DOHH2 (cell line): ENCODE measurements around the gene MRPL49.

Experiments used
- H3F3A ChIP-seq: fragments of 200-600 bp; sonication (generic), shearing (Covaris generic); 2 replicates; pipeline ENCODE4 v1.6.0; 2016; ENCODE audit warnings: antibody characterized with exemption, mild to moderate bottlenecking; ENCODE audit not compliant: control insufficient read depth, insufficient read depth
- H3K27ac ChIP-seq: fragments of 200-600 bp; sonication (generic); 2 replicates; pipeline ENCODE4 v1.5.1; 2014; ENCODE audit warnings: low read depth, mild to moderate bottlenecking, low read length, moderate library complexity
- H3K27me3 ChIP-seq: fragments of 200-600 bp; sonication (generic); 2 replicates; pipeline ENCODE4 v1.6.1; 2014; ENCODE audit warnings: mild to moderate bottlenecking, low read length, mixed read lengths; ENCODE audit not compliant: control insufficient read depth
- H3K36me3 ChIP-seq: fragments of 200-600 bp; sonication (generic); 2 replicates; pipeline ENCODE4 v1.6.1; 2014; ENCODE audit warnings: mild to moderate bottlenecking, low read length, moderate library complexity, mixed read lengths; ENCODE audit not compliant: control insufficient read depth
- H3K4me1 ChIP-seq: fragments of 200-600 bp; sonication (generic); 2 replicates; pipeline ENCODE4 v1.6.1; 2014; ENCODE audit warnings: mild to moderate bottlenecking, low read length, mixed read lengths; ENCODE audit not compliant: control insufficient read depth
- H3K4me2 ChIP-seq: fragments of 200-600 bp; sonication (generic); 2 replicates; pipeline ENCODE4 v1.6.0; 2014; ENCODE audit warnings: mild to moderate bottlenecking, low read length, moderate library complexity
- H3K4me3 ChIP-seq: fragments of 200-600 bp; sonication (generic); 2 replicates; pipeline ENCODE4 v1.5.1; 2014; ENCODE audit warnings: mild to moderate bottlenecking, low read length, mixed read lengths
- H3K79me2 ChIP-seq: fragments of 200-600 bp; sonication (generic); 2 replicates; pipeline ENCODE4 v1.6.1; 2014; ENCODE audit warnings: mild to moderate bottlenecking, low read length, mixed read lengths; ENCODE audit not compliant: control insufficient read depth
- H3K9me2 ChIP-seq: fragments of 200-600 bp; sonication (generic); replicated peaks from 2 replicates; pipeline ENCODE4 v1.6.1; 2014; ENCODE audit warnings: mild to moderate bottlenecking, low read length, mixed read lengths; ENCODE audit not compliant: control insufficient read depth
- H3K9me3 ChIP-seq: fragments of 200-600 bp; sonication (generic); 2 replicates; pipeline ENCODE4 v1.6.1; 2014; ENCODE audit warnings: antibody characterized with exemption, low read length, mixed read lengths; ENCODE audit not compliant: control insufficient read depth, insufficient read depth
- H4K20me1 ChIP-seq: fragments of 200-600 bp; sonication (generic); 2 replicates; pipeline ENCODE4 v1.6.0; 2014; ENCODE audit warnings: low read depth, mild to moderate bottlenecking, antibody characterized with exemption, low read length, moderate library complexity; ENCODE audit not compliant: control insufficient read depth, insufficient read depth
- EZH2phosphoT487 ChIP-seq: fragments of 200-600 bp; sonication (generic); IDR thresholded peaks from 2 replicates; pipeline ENCODE4 v1.6.1; 2017; ENCODE audit warnings: borderline replicate concordance, mild to moderate bottlenecking, antibody characterized with exemption, low read length, moderate library complexity, mixed read lengths
- TF ChIP-seq, protein P1 (sequence below): fragments of 200-600 bp; sonication (generic); IDR thresholded peaks from one replicate; pipeline ENCODE4 v1.5.1; 2014; ENCODE audit warnings: antibody characterized with exemption, mild to moderate bottlenecking, low read depth, low read length; ENCODE audit not compliant: poor library complexity, severe bottlenecking

The MRPL49 gene

DNA sequence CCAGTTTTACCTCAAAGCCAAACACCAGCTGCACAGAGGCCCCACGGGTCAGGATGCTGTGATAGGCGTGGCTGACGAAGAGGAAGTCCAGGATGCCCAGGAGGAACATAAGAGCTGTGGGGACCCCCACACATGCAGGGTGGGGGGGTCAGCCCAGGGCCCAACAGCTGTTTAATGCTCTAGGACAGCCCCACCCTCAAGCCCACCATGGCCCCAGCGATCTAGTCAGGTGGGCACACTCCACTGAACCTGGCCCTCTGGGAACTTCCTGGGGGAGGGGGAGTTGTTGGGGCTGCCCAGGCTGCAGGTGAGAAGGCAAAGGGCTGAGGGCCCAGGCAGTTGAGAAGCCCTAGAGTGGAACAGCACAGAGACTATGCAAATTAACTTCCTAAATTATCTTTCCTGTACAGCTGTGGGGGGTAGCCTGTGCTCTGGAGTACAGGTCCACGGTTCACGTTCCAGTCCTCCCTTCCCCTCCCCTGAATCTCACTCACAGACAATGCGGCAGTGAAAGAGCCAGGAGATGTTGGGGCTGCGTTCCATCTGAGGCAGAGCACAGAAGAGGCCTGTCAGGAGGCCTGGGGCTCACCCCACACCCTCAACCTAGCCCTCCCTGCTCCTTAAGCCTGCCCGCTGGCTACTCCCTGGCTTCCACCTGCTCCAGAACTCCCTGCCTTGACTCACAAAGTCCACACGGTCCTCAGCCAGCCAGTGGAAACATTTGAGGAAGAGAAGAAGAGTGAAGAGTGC lies 10.3 kb downstream of the MRPL49 start:
- peaks cover 57% of the 10 kb centered on the region for H3K4me1 ChIP-seq
- H3K27ac ChIP-seq, result peak overlapping the region; percentile 100
- H3K27me3 ChIP-seq, result no peaks in the 10 kb centered on the region
- peak overlapping the region; percentile 99 for H3K4me2 ChIP-seq
- peak overlapping the region; percentile 99 for H3K4me3 ChIP-seq
- no peaks in the 10 kb centered on the region for H3K9me3 ChIP-seq
- H3K9me2 ChIP-seq, result no peaks in the 10 kb centered on the region
- TF ChIP-seq, protein P1, sequence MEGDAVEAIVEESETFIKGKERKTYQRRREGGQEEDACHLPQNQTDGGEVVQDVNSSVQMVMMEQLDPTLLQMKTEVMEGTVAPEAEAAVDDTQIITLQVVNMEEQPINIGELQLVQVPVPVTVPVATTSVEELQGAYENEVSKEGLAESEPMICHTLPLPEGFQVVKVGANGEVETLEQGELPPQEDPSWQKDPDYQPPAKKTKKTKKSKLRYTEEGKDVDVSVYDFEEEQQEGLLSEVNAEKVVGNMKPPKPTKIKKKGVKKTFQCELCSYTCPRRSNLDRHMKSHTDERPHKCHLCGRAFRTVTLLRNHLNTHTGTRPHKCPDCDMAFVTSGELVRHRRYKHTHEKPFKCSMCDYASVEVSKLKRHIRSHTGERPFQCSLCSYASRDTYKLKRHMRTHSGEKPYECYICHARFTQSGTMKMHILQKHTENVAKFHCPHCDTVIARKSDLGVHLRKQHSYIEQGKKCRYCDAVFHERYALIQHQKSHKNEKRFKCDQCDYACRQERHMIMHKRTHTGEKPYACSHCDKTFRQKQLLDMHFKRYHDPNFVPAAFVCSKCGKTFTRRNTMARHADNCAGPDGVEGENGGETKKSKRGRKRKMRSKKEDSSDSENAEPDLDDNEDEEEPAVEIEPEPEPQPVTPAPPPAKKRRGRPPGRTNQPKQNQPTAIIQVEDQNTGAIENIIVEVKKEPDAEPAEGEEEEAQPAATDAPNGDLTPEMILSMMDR, result no peak
- TF ChIP-seq EZH2phosphoT487, result no peak
- H4K20me1 ChIP-seq, result peaks cover 23% of the 10 kb centered on the region; the same call in 1 of the 2 replicates
- peaks cover 56% of the 10 kb centered on the region for H3F3A ChIP-seq
- H3K79me2 ChIP-seq, result peaks cover 58% of the 10 kb centered on the region
- peaks cover 67% of the 10 kb centered on the region for H3K36me3 ChIP-seq

DNA sequence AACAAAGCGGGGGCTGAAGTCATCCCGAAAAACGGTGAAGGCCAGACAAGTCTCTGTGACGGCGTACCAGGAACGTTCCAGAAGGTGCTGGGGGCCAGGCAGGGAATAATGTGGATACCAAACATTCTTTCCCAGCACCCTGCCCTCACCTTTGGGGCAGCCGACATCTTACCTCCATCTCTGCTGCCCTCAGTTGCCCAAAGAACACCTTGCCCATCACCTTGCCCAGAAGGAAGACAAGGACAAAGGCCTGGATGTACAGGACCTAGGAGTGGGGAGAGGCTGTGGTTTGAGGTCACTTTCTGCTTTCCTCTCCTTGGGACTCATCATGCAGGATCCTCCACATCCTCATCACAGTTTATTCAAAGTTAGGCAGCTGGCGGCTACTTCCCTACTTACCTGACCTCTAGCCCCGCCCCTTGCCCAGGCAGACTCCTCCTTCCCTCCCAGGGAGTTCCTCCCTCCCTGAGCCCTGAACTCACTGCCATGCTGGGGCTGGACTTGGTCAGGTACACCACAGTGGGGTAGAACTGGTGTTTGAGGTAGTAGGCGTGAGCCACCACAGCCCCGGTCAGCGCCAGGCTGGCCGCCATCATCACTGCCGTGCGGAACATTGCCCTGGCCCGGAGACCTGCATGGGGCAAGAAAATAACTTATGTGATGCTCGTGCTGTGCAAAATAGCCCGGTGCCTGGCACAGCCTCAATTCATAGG lies 11.0 kb downstream of the MRPL49 start:
- Histone ChIP-seq H3K27ac (peak overlapping the region; percentile 100), H3F3A (peaks cover 49% of the 10 kb centered on the region), H3K9me3 (no peaks in the 10 kb centered on the region), H3K9me2 (no peaks in the 10 kb centered on the region), H3K36me3 (peaks cover 59% of the 10 kb centered on the region), H3K27me3 (no peaks in the 10 kb centered on the region), H3K4me3 (peak overlapping the region; percentile 99), H3K4me2 (peak overlapping the region; percentile 99), H3K79me2 (peaks cover 58% of the 10 kb centered on the region), H4K20me1 (peaks cover 23% of the 10 kb centered on the region; the same call in 1 of the 2 replicates), H3K4me1 (peaks cover 57% of the 10 kb centered on the region)
- TF ChIP-seq EZH2phosphoT487, result no peak
- TF ChIP-seq, protein P1, result no peak

DNA sequence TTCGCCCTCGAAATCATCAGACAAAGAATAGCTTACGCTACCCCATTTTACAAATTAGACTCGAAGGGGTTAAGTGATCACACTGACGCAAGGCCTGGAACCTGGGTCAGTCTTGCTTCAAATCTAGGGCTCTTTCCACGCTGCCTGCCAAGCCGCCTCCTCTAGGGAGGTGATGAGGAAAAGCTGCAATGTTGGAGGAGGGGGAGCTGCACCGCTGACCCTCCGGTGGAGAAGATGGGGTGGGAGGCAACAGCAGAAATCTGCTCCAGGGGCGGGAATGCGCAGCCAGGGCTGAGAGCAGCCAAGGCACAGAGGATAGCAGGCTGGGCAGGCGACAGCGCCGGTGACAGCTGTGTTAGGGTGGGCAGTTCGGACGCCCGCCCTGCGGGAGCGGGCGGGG lies 11.6 kb downstream of the MRPL49 start:
- peaks cover 54% of the 10 kb centered on the region for H3K4me1 ChIP-seq
- peak overlapping the region; percentile 99 for H3K4me2 ChIP-seq
- H3K79me2 ChIP-seq, result peaks cover 58% of the 10 kb centered on the region
- no peaks in the 10 kb centered on the region for H3K9me3 ChIP-seq
- peak overlapping the region; percentile 99 for H3K4me3 ChIP-seq
- H3K27ac ChIP-seq, result peak overlapping the region; percentile 100
- H3K27me3 ChIP-seq, result no peaks in the 10 kb centered on the region
- peaks cover 43% of the 10 kb centered on the region for H3F3A ChIP-seq
- H4K20me1 ChIP-seq, result peaks cover 23% of the 10 kb centered on the region; the same call in 1 of the 2 replicates
- no peaks in the 10 kb centered on the region for H3K9me2 ChIP-seq
- no peak for TF ChIP-seq EZH2phosphoT487
- TF ChIP-seq, protein P1, result no peak
- peaks cover 54% of the 10 kb centered on the region for H3K36me3 ChIP-seq
